Measurements from ENCODE around the gene EMP2.
"Not testable (repeated sequence)": the region's sequence is repeated elsewhere in the genome, so short reads cannot be mapped to it uniquely, and the experiment has no call there.

EMP2 gene

DNA sequence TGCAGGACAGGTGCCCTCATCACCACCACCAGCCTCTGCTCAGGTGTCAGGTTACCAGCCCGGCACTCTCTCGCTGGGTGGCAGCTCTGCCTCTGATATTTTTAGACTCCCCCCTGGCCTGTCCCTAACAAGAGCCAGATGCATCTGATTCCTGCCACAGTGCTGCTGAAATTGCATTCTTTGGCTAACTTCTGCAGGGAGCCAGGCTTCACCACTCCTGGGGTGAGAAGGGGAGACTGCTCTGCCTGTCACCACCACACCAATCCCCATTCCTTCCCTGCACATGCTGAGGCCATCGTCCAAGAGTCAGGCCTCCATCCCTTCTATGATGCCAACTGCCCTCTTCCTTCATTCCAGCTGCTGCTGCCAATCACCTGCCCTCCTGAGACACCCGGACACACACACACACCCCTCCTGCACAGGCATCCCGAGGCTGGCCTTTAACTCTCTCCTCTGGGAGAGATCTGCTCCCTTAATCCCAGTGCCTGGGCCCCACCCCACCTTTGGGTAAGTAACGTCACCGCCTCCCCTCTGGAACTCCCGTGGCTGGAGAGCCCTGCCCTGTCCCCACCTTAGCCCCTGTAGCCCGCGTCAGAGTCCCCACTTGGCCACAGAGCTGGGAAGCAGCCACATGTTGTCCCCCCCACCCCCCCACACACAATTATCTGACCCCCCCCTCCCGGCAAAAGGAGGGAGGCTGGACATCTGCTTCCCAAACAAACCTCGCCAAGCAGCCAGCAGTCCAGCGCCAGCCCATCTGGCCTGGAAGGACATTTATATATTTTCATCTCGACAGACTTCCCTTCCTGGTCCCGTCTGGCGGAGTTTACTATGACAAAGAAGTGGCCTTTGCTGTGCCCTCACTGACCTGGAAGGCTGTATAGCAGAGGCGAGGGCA, 2.8 kb downstream of the EMP2 start:
- no peak for DNase-seq

GRCh38 chr16:10576390-10577304, 3.8 kb downstream of the EMP2 start:
- no peak for DNase-seq

DNA sequence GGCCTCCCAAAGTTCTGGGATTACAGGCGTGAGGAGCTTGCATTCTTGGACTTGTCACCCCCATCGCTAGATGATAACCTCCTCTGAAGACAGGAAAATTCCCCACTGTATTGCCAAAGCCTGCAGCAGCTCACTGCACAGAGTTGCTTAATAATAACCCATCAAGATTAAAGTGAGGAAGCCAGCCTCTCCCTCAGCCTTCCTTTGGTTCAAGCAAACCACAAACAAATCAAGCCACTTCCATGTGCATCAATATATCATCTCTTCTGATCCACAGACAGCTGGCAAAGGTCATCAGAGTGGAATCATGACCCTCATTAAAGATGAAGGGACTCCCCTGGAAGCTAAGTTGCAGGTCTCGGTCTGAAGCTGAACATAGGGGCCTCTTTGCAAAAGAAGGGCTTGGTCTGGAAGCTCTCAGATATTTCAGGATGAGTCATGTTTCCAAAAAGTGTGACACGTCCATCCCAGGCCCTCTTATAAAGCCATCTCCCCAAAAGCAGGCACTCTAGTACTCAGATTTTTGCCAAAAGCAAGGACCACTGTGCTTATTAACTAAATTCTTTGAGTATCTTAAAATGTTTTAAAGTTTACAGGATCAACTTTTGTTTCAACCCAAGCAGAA, 4.8 kb downstream of the EMP2 start:
- DNase-seq: peak; percentile 7

DNA sequence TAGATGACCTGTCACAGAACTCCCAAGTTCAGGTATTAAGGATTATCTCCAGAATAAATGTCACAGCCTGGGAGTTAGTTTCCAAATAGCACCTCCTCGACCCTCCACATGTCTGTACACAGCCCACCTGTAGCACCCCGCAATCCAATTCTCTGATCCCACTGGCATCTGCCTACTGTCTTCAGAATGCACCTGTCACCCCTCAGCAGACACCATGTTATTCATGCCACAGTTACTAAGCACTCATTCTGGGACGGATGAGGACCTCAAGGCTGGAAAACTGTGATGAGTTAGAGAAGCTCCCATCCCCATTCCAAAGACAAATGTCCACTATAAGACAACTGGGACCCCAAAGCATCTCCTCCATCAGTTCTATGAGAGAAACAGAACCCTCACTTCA, 7.8 kb downstream of the EMP2 start:
- no peak for DNase-seq

DNA sequence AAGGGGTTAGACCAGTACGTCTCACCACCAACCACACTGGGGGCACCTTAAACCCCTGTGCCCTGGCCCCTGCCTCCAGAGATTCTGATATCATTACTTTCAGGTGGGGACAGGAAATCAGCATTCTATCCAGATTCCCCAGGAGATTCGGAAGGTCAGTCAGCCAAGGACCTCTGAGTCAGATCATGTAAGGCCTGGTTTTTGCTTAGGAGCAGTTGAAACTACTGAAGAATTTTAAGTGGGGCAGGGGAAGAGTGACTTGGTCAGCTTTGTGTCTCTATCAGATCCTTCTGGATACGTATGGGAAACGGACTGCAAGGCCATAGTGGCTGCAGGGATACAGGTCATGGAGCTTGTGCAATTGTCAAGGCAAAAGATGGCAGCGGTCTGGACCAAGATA, 9.0 kb downstream of the EMP2 start:
- DNase-seq: no peak

GRCh38 chr16:10569621-10570020, 10.8 kb downstream of the EMP2 start:
- no peak for DNase-seq

GRCh38 chr16:10566613-10567012, 13.8 kb downstream of the EMP2 start:
- DNase-seq: no peak

GRCh38 chr16:10565167-10565566, 15.2 kb downstream of the EMP2 start:
- no peak for DNase-seq

- DNase-seq: no peak
Observed at GRCh38 chr16:10564591-10564990, 15.8 kb downstream of the EMP2 start.

DNA sequence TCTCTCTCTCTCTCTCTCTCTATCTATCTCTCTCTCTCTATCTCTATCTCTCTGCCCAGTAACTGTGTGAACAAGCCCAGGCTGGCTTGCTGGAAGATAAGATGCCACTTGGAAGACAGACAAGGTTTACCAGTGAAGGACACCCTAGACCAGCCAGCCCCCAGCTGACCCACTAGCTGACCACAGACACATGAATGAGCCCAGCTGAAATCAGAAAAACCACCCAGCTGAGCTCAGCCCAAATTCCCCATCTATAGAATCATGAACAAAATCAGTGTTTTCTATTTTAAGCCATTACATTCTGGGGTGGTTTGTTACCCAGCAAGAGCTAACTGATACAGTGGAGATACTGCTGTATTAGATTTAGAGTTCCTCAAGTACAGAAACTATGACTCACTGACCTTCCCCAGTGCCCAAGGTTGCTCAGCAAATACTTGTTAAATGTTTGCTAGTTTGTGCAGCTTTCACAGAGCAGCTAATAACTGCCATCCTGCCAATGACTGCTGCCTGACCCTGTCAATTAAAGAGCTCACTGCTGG, 18.0 kb downstream of the EMP2 start:
- no peak for DNase-seq

GRCh38 chr16:10561425-10561824, 19.0 kb downstream of the EMP2 start:
- DNase-seq: no peak

DNA sequence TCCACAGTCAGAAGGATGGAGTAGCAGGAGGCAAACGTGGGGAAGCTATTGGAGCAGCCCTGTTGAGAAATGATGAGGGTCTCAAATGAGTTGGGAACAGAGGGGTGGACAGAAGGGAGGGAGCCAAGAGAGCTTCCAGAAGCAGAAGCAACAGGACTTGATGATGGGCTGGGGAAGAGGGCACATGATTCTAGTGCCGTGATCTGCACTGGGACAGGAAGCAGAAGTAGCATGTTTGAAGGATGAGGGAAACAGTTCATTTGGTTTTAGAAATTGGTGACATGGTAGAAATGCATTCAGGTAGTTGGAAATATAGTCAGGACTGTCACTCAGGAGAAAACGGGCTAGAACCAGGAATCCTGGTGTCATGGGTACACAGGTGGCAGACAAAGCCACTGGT, 19.4 kb downstream of the EMP2 start:
- DNase-seq: no peak

GRCh38 chr16:10559792-10560191, 20.6 kb downstream of the EMP2 start:
- not testable (repeated sequence) for DNase-seq

GRCh38 chr16:10558746-10559641, 21.4 kb downstream of the EMP2 start:
- no peak for DNase-seq

- no peak for DNase-seq
Observed at GRCh38 chr16:10558305-10558704, 22.1 kb downstream of the EMP2 start.

- DNase-seq: no peak
Observed at GRCh38 chr16:10557750-10558149, 22.6 kb downstream of the EMP2 start.

DNA sequence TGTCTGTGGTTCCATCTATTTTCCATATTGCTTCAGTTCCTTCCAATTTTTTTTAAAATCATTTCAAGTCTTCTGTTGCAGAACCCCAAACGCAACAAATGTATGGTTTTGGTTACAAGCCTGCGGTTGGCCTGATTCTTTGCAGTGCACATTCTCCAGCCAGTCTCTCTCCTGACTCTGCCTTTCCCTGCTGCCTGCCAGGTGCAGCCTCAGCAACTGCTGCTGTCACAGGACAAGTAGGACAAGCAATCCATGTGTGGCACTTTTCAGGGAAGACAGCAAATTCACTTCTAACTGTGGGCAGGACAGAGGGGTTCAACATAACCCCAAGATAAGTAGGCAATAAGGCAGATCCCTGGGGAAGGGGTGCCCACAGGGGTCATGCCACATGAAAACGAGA, 24.2 kb downstream of the EMP2 start:
- no peak for DNase-seq

DNA sequence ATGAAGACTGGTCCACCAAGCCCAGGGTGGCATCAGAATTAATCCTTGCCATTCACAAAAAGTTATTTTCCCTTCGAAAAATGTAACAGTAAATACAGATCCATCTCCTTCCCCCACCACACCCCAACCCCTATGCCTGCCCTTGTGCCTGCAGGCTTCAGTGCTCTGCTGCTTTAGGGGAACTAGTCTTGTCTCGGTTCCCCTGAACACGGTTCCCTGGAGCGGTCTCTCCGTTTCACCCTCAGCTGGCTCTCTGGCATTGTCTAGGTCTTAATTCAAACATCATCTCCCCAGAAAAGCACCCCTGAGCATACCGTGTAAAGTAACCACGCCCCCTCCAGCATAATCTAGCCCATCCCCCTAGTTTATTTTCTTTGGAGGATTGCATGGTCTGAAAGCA, 25.8 kb downstream of the EMP2 start:
- DNase-seq: no peak

DNA sequence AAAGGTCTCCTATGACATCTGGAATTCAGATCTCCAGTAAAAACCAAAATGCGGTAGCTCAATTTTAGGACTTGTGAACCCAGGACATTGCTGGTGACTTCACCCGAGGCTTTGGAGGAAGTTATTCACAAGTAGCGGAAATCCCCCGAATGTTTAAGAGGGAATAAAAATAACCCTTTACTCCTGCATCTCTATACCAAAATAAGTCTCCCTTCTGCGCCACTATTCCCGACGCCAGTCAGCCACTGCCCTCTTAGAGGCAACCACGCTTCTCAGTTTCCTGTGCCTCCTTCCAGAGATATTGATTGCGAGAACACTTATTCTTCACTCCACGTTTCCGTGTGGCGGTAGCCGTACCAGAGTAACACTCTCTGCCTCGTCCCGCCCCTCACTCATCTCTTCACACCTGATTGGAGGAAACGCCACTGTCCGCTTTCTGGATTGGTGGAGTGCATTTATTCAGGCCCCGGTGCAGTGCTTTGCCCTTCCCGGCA, 27.4 kb downstream of the EMP2 start:
- peak; percentile 51 for DNase-seq

GRCh38 chr16:10552281-10552680, 28.1 kb downstream of the EMP2 start:
- DNase-seq: no peak

GRCh38 chr16:10551881-10552280, 28.5 kb downstream of the EMP2 start:
- no peak for DNase-seq

DNA sequence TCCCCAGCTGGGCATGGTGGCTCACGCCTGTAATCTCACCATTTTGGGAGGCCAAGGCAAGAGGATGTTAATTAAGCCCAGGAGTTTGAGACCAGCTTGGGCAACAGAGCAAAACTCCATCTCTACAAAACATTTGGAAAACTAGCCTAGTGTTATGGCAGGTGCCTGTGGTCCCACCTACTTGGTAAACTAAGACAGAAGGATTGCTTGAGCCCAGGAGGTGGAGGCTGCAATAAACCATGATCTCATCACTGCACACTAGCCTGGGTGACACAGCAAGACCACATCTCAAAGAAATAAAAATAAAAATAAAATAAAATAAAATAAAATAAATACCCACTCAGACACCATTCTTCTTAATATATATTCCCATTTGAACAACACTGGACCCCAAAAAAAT, 32.0 kb downstream of the EMP2 start:
- DNase-seq: no peak
